Measurements from ENCODE around the gene FOXC2.

Gene FOXC2

GRCh38 chr16:86616906-86617305, 50.3 kb downstream of the FOXC2 start:
- DNase-seq (ENCODE audit: low spot score): no peak

- DNase-seq (ENCODE audit: low spot score): no peak
Measured at GRCh38 chr16:86618431-86619238, 52.0 kb downstream of the FOXC2 start.

Measured in D341Med (cell line).